Stimulated activated CD8-positive, alpha-beta memory T cell treated with anti-CD3 and anti-CD28 coated beads, Interleukin-2, amount 100 ng/mL, for 1 hour (primary cell): ENCODE data around the gene CIAO2A.
"Not testable (repeated sequence)": the region's sequence is repeated elsewhere in the genome, so short reads cannot be mapped to it uniquely, and the experiment has no call there.

ENCODE experiments used
- DNase-seq, 2 donors: peaks; one replicate each; pipeline ENCODE4 v3.0.0-alpha.2; 2020; ENCODE audit warnings: low read depth in 2 of 2

Gene CIAO2A

GRCh38 chr15:64093627-64094417, at the start of gene CIAO2A:
CIAO2A (minus strand) TSS chr15:64093838; CDS start chr15:64093768, 70 bp downstream.
- peak; percentile 74 to 78 for DNase-seq

- DNase-seq = no peak
Observed at GRCh38 chr15:64143276-64143675, 49.6 kb upstream of the CIAO2A start.

GRCh38 chr15:64141798-64142512, 48.3 kb upstream of the CIAO2A start:
- DNase-seq = no peak

- DNase-seq = no peak
Observed at GRCh38 chr15:64138331-64138941, 44.8 kb upstream of the CIAO2A start.

- no peak for DNase-seq
Observed at GRCh38 chr15:64137226-64137833, 43.7 kb upstream of the CIAO2A start.

- DNase-seq = no peak
Observed at GRCh38 chr15:64136347-64136746, 42.7 kb upstream of the CIAO2A start.

GRCh38 chr15:64134345-64134829, 40.7 kb upstream of the CIAO2A start:
- no peak for DNase-seq

GRCh38 chr15:64133623-64134344, 40.1 kb upstream of the CIAO2A start:
- DNase-seq = no peak

GRCh38 chr15:64132217-64132616, 38.6 kb upstream of the CIAO2A start:
- DNase-seq = no peak

- DNase-seq = no peak
Observed at GRCh38 chr15:64131547-64131946, 37.9 kb upstream of the CIAO2A start.

GRCh38 chr15:64130159-64130558, 36.5 kb upstream of the CIAO2A start:
- no peak for DNase-seq

- DNase-seq = no peak
Observed at GRCh38 chr15:64127521-64128270, 34.1 kb upstream of the CIAO2A start.

GRCh38 chr15:64125978-64126377, 32.3 kb upstream of the CIAO2A start:
- no peak for DNase-seq

- DNase-seq = no peak
Observed at GRCh38 chr15:64122936-64123351, 29.3 kb upstream of the CIAO2A start.

GRCh38 chr15:64122444-64122843, 28.8 kb upstream of the CIAO2A start:
- no peak for DNase-seq

- DNase-seq = no peak
Observed at GRCh38 chr15:64121614-64122013, 28.0 kb upstream of the CIAO2A start.

- DNase-seq = not testable (repeated sequence)
Observed at GRCh38 chr15:64120322-64120721, 26.7 kb upstream of the CIAO2A start.

GRCh38 chr15:64117759-64118487, 24.3 kb upstream of the CIAO2A start:
- DNase-seq = no peak

GRCh38 chr15:64112904-64113303, 19.3 kb upstream of the CIAO2A start:
- DNase-seq = no peak
